IMR-90 (cell line): ENCODE measurements around the gene AK1. TPM values are rescaled to one million over a fixed set of nuclear protein-coding genes. Genes with fewer than 3 reads are reported as not detected.

ENCODE experiments used
- ATAC-seq: fragments of 200-7000 bp; cut with Tn5 transposase; 2 replicates; pipeline ENCODE4 v1.9.1; 2020; ENCODE audit warnings: low read depth, mild to moderate bottlenecking, moderate library complexity
- BruUV-seq: library from RNA; stranded (reverse); fragments of 400-500 nt; replicated peaks from 2 replicates; lab custom pipeline; 2021; lab: Mats Ljungman, UMichigan
- CTCF ChIA-PET: fragments of 300-600 bp; formaldehyde crosslinking; extraction: SDS; loops from one replicate; lab custom pipeline; 2021; ENCODE audit warnings: antibody characterized with exemption; lab: Yijun Ruan, JAX
- POLR2A ChIA-PET: fragments of 300-600 bp; sonication (Branson Sonifier 250); formaldehyde crosslinking; loops from one replicate; lab custom pipeline; 2022; ENCODE audit warnings: antibody characterized with exemption; ENCODE audit not compliant: unreplicated experiment; lab: Charles Lee
- DNase-seq: peaks from one replicate; pipeline ENCODE4 v3.0.0; 2013
- H2AFZ ChIP-seq: replicated peaks from 2 replicates; pipeline ENCODE3; 2013; ENCODE audit warnings: low read length, mild to moderate bottlenecking; ENCODE audit not compliant: poor library complexity
- H2AK5ac ChIP-seq: 2 replicates; pipeline ENCODE4 v1.6.1; 2013; ENCODE audit warnings: low read depth, low read length, inconsistent platforms
- H2AK9ac ChIP-seq: replicated peaks from 2 replicates; pipeline ENCODE3; 2013; ENCODE audit warnings: mild to moderate bottlenecking, low read depth, low read length, moderate library complexity; ENCODE audit not compliant: poor library complexity
- H2BK120ac ChIP-seq: 2 replicates; pipeline ENCODE4 v1.6.1; 2013; ENCODE audit warnings: low read depth, low read length, inconsistent platforms
- H2BK15ac ChIP-seq: 3 replicates; pipeline ENCODE4 v1.6.1; 2013; ENCODE audit warnings: low read depth, low read length, inconsistent platforms
- H2BK20ac ChIP-seq: 2 replicates; pipeline ENCODE4 v1.6.1; 2013; ENCODE audit warnings: low read depth, mild to moderate bottlenecking, inconsistent platforms, low read length, moderate library complexity
- H2BK5ac ChIP-seq: 2 replicates; pipeline ENCODE4 v1.6.1; 2013; ENCODE audit warnings: mild to moderate bottlenecking, low read depth, low read length, inconsistent platforms; ENCODE audit not compliant: poor library complexity, severe bottlenecking
- H3K14ac ChIP-seq: replicated peaks from 2 replicates; pipeline ENCODE4 v1.6.1; 2013; ENCODE audit warnings: low read depth, low read length, inconsistent platforms
- H3K18ac ChIP-seq: 2 replicates; pipeline ENCODE4 v1.6.1; 2013; ENCODE audit warnings: low read depth, low read length, control low read depth
- H3K23ac ChIP-seq: 2 replicates; pipeline ENCODE4 v1.6.1; 2013; ENCODE audit warnings: low read depth, low read length, inconsistent platforms
- H3K27ac ChIP-seq: 2 replicates; pipeline ENCODE4 v1.5.1; 2013; ENCODE audit warnings: mild to moderate bottlenecking, control low read depth, low read length; ENCODE audit not compliant: insufficient read depth
- H3K27me3 ChIP-seq: 2 replicates; pipeline ENCODE4 v1.6.1; 2013; ENCODE audit warnings: low read length; ENCODE audit not compliant: control insufficient read depth, insufficient read depth
- H3K36me3 ChIP-seq: 2 replicates; pipeline ENCODE4 v1.6.1; 2013; ENCODE audit warnings: low read length, mixed read lengths; ENCODE audit not compliant: control insufficient read depth, insufficient read depth
- H3K4ac ChIP-seq: 2 replicates; pipeline ENCODE4 v1.6.1; 2013; ENCODE audit warnings: low read depth, low read length, inconsistent platforms
- H3K4me1 ChIP-seq: 2 replicates; pipeline ENCODE4 v1.6.1; 2013; ENCODE audit warnings: low read length, mixed read lengths; ENCODE audit not compliant: control insufficient read depth, insufficient read depth
- H3K4me2 ChIP-seq: 2 replicates; pipeline ENCODE4 v1.6.1; 2013; ENCODE audit warnings: low read depth, mild to moderate bottlenecking, control low read depth, low read length, moderate library complexity
- H3K4me3 ChIP-seq: 2 replicates; pipeline ENCODE4 v1.5.1; 2013; ENCODE audit warnings: low read depth, mild to moderate bottlenecking, control low read depth, low read length, moderate library complexity; ENCODE audit not compliant: insufficient read depth
- H3K56ac ChIP-seq: 2 replicates; pipeline ENCODE4 v1.6.1; 2013; ENCODE audit warnings: low read length, inconsistent platforms; ENCODE audit not compliant: insufficient read depth; ENCODE audit errors: extremely low read depth
- H3K79me1 ChIP-seq, 2 experiments: 2 replicates each; pipeline ENCODE4 v1.6.1; 2013; ENCODE audit warnings: low read length in 2 of 2, inconsistent platforms in 1 of 2, low read depth in 1 of 2
- H3K9ac ChIP-seq: 2 replicates; pipeline ENCODE4 v1.6.1; 2013; ENCODE audit warnings: low read depth, low read length, control low read depth
- H3K9me1 ChIP-seq: 2 replicates; pipeline ENCODE4 v1.6.1; 2013; ENCODE audit warnings: low read length, inconsistent platforms; ENCODE audit not compliant: insufficient read depth
- H3K9me3 ChIP-seq: 2 replicates; pipeline ENCODE4 v1.6.1; 2013; ENCODE audit warnings: low read length; ENCODE audit not compliant: control insufficient read depth, insufficient read depth
- H4K20me1 ChIP-seq: 2 replicates; pipeline ENCODE4 v1.6.1; 2013; ENCODE audit warnings: low read length, inconsistent platforms; ENCODE audit not compliant: insufficient read depth
- H4K5ac ChIP-seq: 2 replicates; pipeline ENCODE4 v1.6.1; 2013; ENCODE audit warnings: mild to moderate bottlenecking, low read depth, low read length, control low read depth
- H4K8ac ChIP-seq, 2 experiments: 2 replicates each; pipeline ENCODE4 v1.6.1; 2013; ENCODE audit warnings: low read depth in 2 of 2, low read length in 2 of 2, control low read depth in 1 of 2, inconsistent platforms in 1 of 2
- H4K91ac ChIP-seq: 2 replicates; pipeline ENCODE4 v1.6.1; 2013; ENCODE audit warnings: low read depth, low read length, inconsistent platforms; ENCODE audit not compliant: insufficient read depth
- BHLHE40 ChIP-seq: fragments of 150-350 bp; IDR thresholded peaks from 2 replicates; pipeline ENCODE4 v1.6.1; 2016; ENCODE audit warnings: mild to moderate bottlenecking, low read depth, low read length
- CEBPB ChIP-seq: IDR thresholded peaks from 2 replicates; pipeline ENCODE4 v1.6.1; 2012; ENCODE audit warnings: low read depth, low read length, improper control_type of control experiment
- CHD1 ChIP-seq: IDR thresholded peaks from 2 replicates; pipeline ENCODE4 v1.6.1; 2012; ENCODE audit warnings: low read depth, low read length, improper control_type of control experiment
- FOS ChIP-seq: fragments of 150-350 bp; IDR thresholded peaks from 2 replicates; pipeline ENCODE4 v1.6.1; 2016; ENCODE audit warnings: low read depth, low read length
- MAFK ChIP-seq: IDR thresholded peaks from 2 replicates; pipeline ENCODE4 v1.6.1; 2012; ENCODE audit warnings: low read depth, low read length, improper control_type of control experiment
- MAZ ChIP-seq: IDR thresholded peaks from 2 replicates; pipeline ENCODE4 v1.6.1; 2012; ENCODE audit warnings: low read depth, mild to moderate bottlenecking, low read length, improper control_type of control experiment, moderate library complexity, borderline replicate concordance
- NFE2L2 ChIP-seq: fragments of 150-350 bp; IDR thresholded peaks from 2 replicates; pipeline ENCODE4 v1.6.1; 2016; ENCODE audit warnings: low read depth, mild to moderate bottlenecking, low read length
- POLR2A ChIP-seq: IDR thresholded peaks from 2 replicates; pipeline ENCODE4 v1.6.1; 2012; ENCODE audit warnings: mild to moderate bottlenecking, low read depth, low read length
- RAD21 ChIP-seq: IDR thresholded peaks from 2 replicates; pipeline ENCODE4 v1.6.1; 2012; ENCODE audit warnings: low read length, improper control_type of control experiment
- RCOR1 ChIP-seq: IDR thresholded peaks from 2 replicates; pipeline ENCODE4 v1.6.1; 2012; ENCODE audit warnings: mild to moderate bottlenecking, low read length, improper control_type of control experiment; ENCODE audit not compliant: insufficient replicate concordance
- SMC3 ChIP-seq: fragments of 150-350 bp; IDR thresholded peaks from 2 replicates; pipeline ENCODE4 v1.6.1; 2016; ENCODE audit warnings: low read depth, mild to moderate bottlenecking, antibody characterized with exemption, low read length, moderate library complexity
- WGBS, 2 experiments: methylation state at CpG; one replicate each; pipeline versions ENCODE4 v1.1.5 to v1.1.7; 2013; ENCODE audit warnings: missing lambda C conversion rate in 2 of 2; ENCODE audit not compliant: insufficient read length in 1 of 2; ENCODE audit errors: extremely low coverage in 2 of 2; 5-methylcytosine and 5-hydroxymethylcytosine counted together
- dilution Hi-C: fragments of 300-500 bp; cut with HindIII; formaldehyde crosslinking; loops from one replicate; pipeline ENCODE4 v1.14.3; 2018; ENCODE audit warnings: low sequenced_read_pairs; ENCODE audit not compliant: unreplicated experiment
- in situ Hi-C: fragments of 300-500 bp; cut with MboI; formaldehyde crosslinking; loops from 3 replicates; pipeline ENCODE4 v1.14.3; 2019; ENCODE audit warnings: low sequenced_read_pairs, inconsistent platforms, mixed read lengths
- intact Hi-C: fragments of 100-400 bp; cut with micrococcal nuclease; formaldehyde crosslinking; loops from 2 replicates; pipeline ENCODE4 v1.10.0; 2022
- polyA plus RNA-seq, 3 experiments: library from polyadenylated mRNA; depleted of rRNA; stranded (reverse); fragments of >200 nt; gene quantifications; 2 replicates each; pipeline ENCODE4 v1.2.3, GENCODE V29; 2012; ENCODE audit warnings: low replicate concordance in 1 of 3
- total RNA-seq: library from RNA; depleted of rRNA; stranded (reverse); fragments of >200 nt; gene quantifications from 2 replicates; pipeline ENCODE4 v1.2.3, GENCODE V29; 2012
- TF ChIP-seq, protein P1 (sequence below): fragments of 150-350 bp; IDR thresholded peaks from 2 replicates; pipeline ENCODE4 v1.6.1; 2016; ENCODE audit warnings: low read depth, mild to moderate bottlenecking, low read length, moderate library complexity, borderline replicate concordance
- TF ChIP-seq, protein P2 (sequence below): fragments of 150-350 bp; IDR thresholded peaks from 2 replicates; pipeline ENCODE4 v1.6.1; 2017; ENCODE audit warnings: mild to moderate bottlenecking, antibody characterized with exemption, low read length, low read depth

AK1 gene
- total and polyA plus RNA-seq, 2 of the 4 experiments (the other 2 are of a cell fraction), result 44.8 to 119 TPM

GRCh38 chr9:127909839-127910273 is 32.4 kb upstream of the AK1 start:
- H2AFZ ChIP-seq, result no peak overlapping the region
- H3K18ac ChIP-seq, result no peak overlapping the region
- H2BK120ac ChIP-seq, result no peak overlapping the region
- in situ Hi-C loops, result no loop called here
- TF ChIP-seq CEBPB (no peak), FOS (no peak), MAZ (no peak), POLR2A (no peak), BHLHE40 (no peak), NFE2L2 (no peak), CHD1 (no peak), SMC3 (no peak), RAD21 (no peak), MAFK (no peak), RCOR1 (no peak)
- TF ChIP-seq, protein P1, sequence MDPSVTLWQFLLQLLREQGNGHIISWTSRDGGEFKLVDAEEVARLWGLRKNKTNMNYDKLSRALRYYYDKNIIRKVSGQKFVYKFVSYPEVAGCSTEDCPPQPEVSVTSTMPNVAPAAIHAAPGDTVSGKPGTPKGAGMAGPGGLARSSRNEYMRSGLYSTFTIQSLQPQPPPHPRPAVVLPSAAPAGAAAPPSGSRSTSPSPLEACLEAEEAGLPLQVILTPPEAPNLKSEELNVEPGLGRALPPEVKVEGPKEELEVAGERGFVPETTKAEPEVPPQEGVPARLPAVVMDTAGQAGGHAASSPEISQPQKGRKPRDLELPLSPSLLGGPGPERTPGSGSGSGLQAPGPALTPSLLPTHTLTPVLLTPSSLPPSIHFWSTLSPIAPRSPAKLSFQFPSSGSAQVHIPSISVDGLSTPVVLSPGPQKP, result no peak
- TF ChIP-seq, protein P2, sequence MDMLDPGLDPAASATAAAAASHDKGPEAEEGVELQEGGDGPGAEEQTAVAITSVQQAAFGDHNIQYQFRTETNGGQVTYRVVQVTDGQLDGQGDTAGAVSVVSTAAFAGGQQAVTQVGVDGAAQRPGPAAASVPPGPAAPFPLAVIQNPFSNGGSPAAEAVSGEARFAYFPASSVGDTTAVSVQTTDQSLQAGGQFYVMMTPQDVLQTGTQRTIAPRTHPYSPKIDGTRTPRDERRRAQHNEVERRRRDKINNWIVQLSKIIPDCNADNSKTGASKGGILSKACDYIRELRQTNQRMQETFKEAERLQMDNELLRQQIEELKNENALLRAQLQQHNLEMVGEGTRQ, result no peak
- ATAC-seq (no peak), DNase-seq (no peak)
- H3K27me3 ChIP-seq, result no peaks in the 10 kb centered on the region
- no peak overlapping the region for H4K5ac ChIP-seq
- no peak overlapping the region for H2BK5ac ChIP-seq
- no peak overlapping the region for H3K4ac ChIP-seq
- H3K9me1 ChIP-seq, result peaks cover 2% of the 10 kb centered on the region; the same call in 1 of the 2 replicates
- H3K23ac ChIP-seq, result no peak overlapping the region
- peaks cover 0 to 8% of the 10 kb centered on the region in 2 experiments; a peak in 1 of 4 replicates for H3K79me1 ChIP-seq
- no TSS peak for BruUV-seq
- no peak overlapping the region for H2BK20ac ChIP-seq
- CTCF ChIA-PET, result interaction anchor here (0.6 kb wide), 1 partner anchor 111 kb away, joined by 3 read pairs; no protein-coding TSS in a partner anchor
- no peak overlapping the region for H3K4me3 ChIP-seq
- WGBS, 2 experiments, result no CpG with 5 or more reads among the region's 17 CpGs
- peak overlapping the region; percentile 5 for H2AK9ac ChIP-seq
- H4K91ac ChIP-seq, result no peak overlapping the region
- dilution Hi-C loops, result no loop called here
- H2AK5ac ChIP-seq, result no peak overlapping the region
- H3K9ac ChIP-seq, result no peak overlapping the region
- H3K9me3 ChIP-seq, result no peaks in the 10 kb centered on the region
- no peak overlapping the region for H3K14ac ChIP-seq
- H2BK15ac ChIP-seq, result no peak overlapping the region
- POLR2A ChIA-PET, result no interaction called here
- no peak overlapping the region for H4K8ac ChIP-seq
- H3K4me2 ChIP-seq, result no peak overlapping the region
- no peaks in the 10 kb centered on the region for H4K20me1 ChIP-seq
- no peak overlapping the region for H3K56ac ChIP-seq
- no peak overlapping the region for H3K27ac ChIP-seq
- intact Hi-C loops, result loop anchor here (10.0 kb wide), 1 partner anchor 295 kb away; the partner anchor contains the start of gene STXBP1
- peaks cover 3% of the 10 kb centered on the region for H3K4me1 ChIP-seq
- peaks cover 31% of the 10 kb centered on the region for H3K36me3 ChIP-seq
